OCI-LY1 (cell line): Measurements from ENCODE around the gene CNTD1.

Experiments
- H2AFZ ChIP-seq: fragments of 200-600 bp; sonication (generic), shearing (Covaris generic); 2 replicates; pipeline ENCODE4 v1.6.0; 2014; ENCODE audit warnings: antibody characterized with exemption, mild to moderate bottlenecking, low read length
- H3F3A ChIP-seq: fragments of 200-600 bp; sonication (generic), shearing (Covaris generic); 2 replicates; pipeline ENCODE4 v1.6.0; 2014; ENCODE audit warnings: mild to moderate bottlenecking, antibody characterized with exemption, low read length, moderate library complexity; ENCODE audit not compliant: insufficient read depth
- H3K27ac ChIP-seq: fragments of 200-600 bp; sonication (generic); 2 replicates; pipeline ENCODE4 v1.5.1; 2014; ENCODE audit warnings: low read length, mixed run types, mild to moderate bottlenecking, low read depth; ENCODE audit not compliant: poor library complexity, severe bottlenecking
- H3K27me3 ChIP-seq: fragments of 200-600 bp; sonication (generic); 2 replicates; pipeline ENCODE4 v1.6.0; 2014; ENCODE audit warnings: antibody characterized with exemption, mild to moderate bottlenecking, low read length, moderate library complexity; ENCODE audit not compliant: insufficient read depth
- H3K36me3 ChIP-seq: fragments of 200-600 bp; sonication (generic); 2 replicates; pipeline ENCODE4 v1.6.1; 2014; ENCODE audit warnings: mild to moderate bottlenecking, antibody characterized with exemption, low read length, moderate library complexity, mixed read lengths; ENCODE audit not compliant: insufficient read depth
- H3K4me1 ChIP-seq: fragments of 200-600 bp; sonication (generic); 2 replicates; pipeline ENCODE4 v1.5.1; 2014; ENCODE audit warnings: mild to moderate bottlenecking, low read length, moderate library complexity; ENCODE audit not compliant: insufficient read depth, severe bottlenecking
- H3K4me2 ChIP-seq: fragments of 200-600 bp; sonication (generic), shearing (Covaris generic); 2 replicates; pipeline ENCODE4 v1.6.1; 2014; ENCODE audit warnings: low read length
- H3K4me3 ChIP-seq: fragments of 200-600 bp; sonication (generic); 2 replicates; pipeline ENCODE4 v1.5.1; 2014; ENCODE audit warnings: low read length, low read depth, mild to moderate bottlenecking, mixed read lengths; ENCODE audit not compliant: poor library complexity, severe bottlenecking
- H3K79me2 ChIP-seq: fragments of 200-600 bp; shearing (Covaris generic); 2 replicates; pipeline ENCODE4 v1.6.1; 2016; ENCODE audit warnings: mixed run types, low read length, mixed read lengths; ENCODE audit not compliant: insufficient read depth
- H3K9ac ChIP-seq: fragments of 200-600 bp; sonication (generic), shearing (Covaris generic); 2 replicates; pipeline ENCODE4 v1.6.1; 2014; ENCODE audit warnings: mild to moderate bottlenecking, low read length, mixed read lengths
- H3K9me2 ChIP-seq: fragments of 200-600 bp; sonication (generic), shearing (Covaris generic); 2 replicates; pipeline ENCODE4 v1.6.1; 2014; ENCODE audit warnings: low read depth, mild to moderate bottlenecking, low read length, mixed read lengths
- H3K9me3 ChIP-seq: fragments of 200-600 bp; shearing (Covaris generic); 2 replicates; pipeline ENCODE4 v1.6.1; 2014; ENCODE audit warnings: low read length, mixed read lengths
- H4K20me1 ChIP-seq: fragments of 200-600 bp; sonication (generic), shearing (Covaris generic); 2 replicates; pipeline ENCODE4 v1.6.0; 2016; ENCODE audit warnings: mild to moderate bottlenecking, low read length; ENCODE audit not compliant: insufficient read depth
- CTCF ChIP-seq: fragments of 200-600 bp; sonication (generic), shearing (Covaris generic); IDR thresholded peaks from 2 replicates; pipeline ENCODE4 v1.5.1; 2017; ENCODE audit warnings: mild to moderate bottlenecking, antibody characterized with exemption, low read length, moderate library complexity, mixed read lengths
- EZH2 ChIP-seq: fragments of 200-600 bp; sonication (generic), shearing (Covaris generic); IDR thresholded peaks from 2 replicates; pipeline ENCODE4 v1.8.0; 2017; ENCODE audit warnings: borderline replicate concordance, mixed run types, mild to moderate bottlenecking, antibody characterized with exemption, low read length, moderate library complexity, mixed read lengths

The CNTD1 gene

GRCh38 chr17:42792545-42792944, 6.1 kb upstream of the CNTD1 start:
- Histone ChIP-seq H3K9me3 (no peaks in the 10 kb centered on the region), H3K4me1 (peaks cover 3% of the 10 kb centered on the region), H3K36me3 (no peaks in the 10 kb centered on the region), H3K79me2 (no peaks in the 10 kb centered on the region), H3K9me2 (no peaks in the 10 kb centered on the region), H2AFZ (no peak overlapping the region), H3K27ac (no peak overlapping the region), H4K20me1 (no peaks in the 10 kb centered on the region), H3K4me2 (no peak overlapping the region), H3K27me3 (no peaks in the 10 kb centered on the region; the same call in 1 of the 2 replicates), H3K4me3 (no peak overlapping the region), H3F3A (no peaks in the 10 kb centered on the region), H3K9ac (no peak overlapping the region)
- TF ChIP-seq CTCF (no peak), EZH2 (no peak)

GRCh38 chr17:42795061-42795460, 3.6 kb upstream of the CNTD1 start:
- H3K9ac ChIP-seq, result no peak overlapping the region
- H3F3A ChIP-seq, result no peaks in the 10 kb centered on the region
- no peak overlapping the region for H3K4me2 ChIP-seq
- no peaks in the 10 kb centered on the region for H3K27me3 ChIP-seq
- no peaks in the 10 kb centered on the region for H3K9me3 ChIP-seq
- no peaks in the 10 kb centered on the region for H3K36me3 ChIP-seq
- no peaks in the 10 kb centered on the region for H4K20me1 ChIP-seq
- no peaks in the 10 kb centered on the region for H3K9me2 ChIP-seq
- no peak overlapping the region for H2AFZ ChIP-seq
- no peak overlapping the region for H3K4me3 ChIP-seq
- no peak overlapping the region for H3K27ac ChIP-seq
- no peaks in the 10 kb centered on the region for H3K79me2 ChIP-seq
- TF ChIP-seq EZH2 (no peak), CTCF (no peak)
- H3K4me1 ChIP-seq, result peaks cover 15% of the 10 kb centered on the region

GRCh38 chr17:42795465-42795864, 3.2 kb upstream of the CNTD1 start:
- Histone ChIP-seq H3K9ac (no peak overlapping the region), H3K9me3 (no peaks in the 10 kb centered on the region), H3K27me3 (no peaks in the 10 kb centered on the region), H4K20me1 (no peaks in the 10 kb centered on the region), H3F3A (no peaks in the 10 kb centered on the region), H3K9me2 (no peaks in the 10 kb centered on the region), H3K4me2 (no peak overlapping the region), H2AFZ (no peak overlapping the region), H3K79me2 (no peaks in the 10 kb centered on the region), H3K36me3 (no peaks in the 10 kb centered on the region), H3K4me1 (peaks cover 15% of the 10 kb centered on the region), H3K4me3 (no peak overlapping the region), H3K27ac (no peak overlapping the region)
- no peak for TF ChIP-seq EZH2
- TF ChIP-seq CTCF, result no peak
